ENCODE data around the gene C12orf57.

The C12orf57 gene

DNA sequence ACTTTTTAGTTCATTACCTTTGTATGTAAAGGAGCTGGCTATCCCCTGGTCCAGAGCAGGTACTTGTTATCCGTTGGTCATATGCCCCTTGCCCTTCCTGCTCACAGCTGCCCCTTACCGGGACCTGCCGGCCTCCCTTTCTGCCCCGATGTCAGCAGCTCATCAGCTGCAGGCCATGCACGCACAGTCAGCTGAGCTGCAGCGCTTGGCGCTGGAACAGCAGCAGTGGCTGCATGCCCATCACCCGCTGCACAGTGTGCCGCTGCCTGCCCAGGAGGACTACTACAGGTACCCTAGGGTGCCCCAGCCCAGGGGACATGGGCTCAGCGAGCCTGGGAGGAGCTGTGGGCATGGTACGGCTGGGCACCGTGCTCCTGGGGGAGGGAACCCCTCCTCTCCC, 2.6 kb upstream of the C12orf57 start:
- Histone ChIP-seq H3K4me1 (peaks cover 12% of the 10 kb centered on the region), H3K36me3 (peaks cover 13% of the 10 kb centered on the region), H3K4me3 (ENCODE audit: low read depth, low read length) (no peak overlapping the region), H3K27me3 (no peaks in the 10 kb centered on the region), H3K9me3 (no peaks in the 10 kb centered on the region)
- no peak for TF ChIP-seq CTCF (IDR thresholded peaks at IDR 0.05; ENCODE audit: low read depth, low read length)
- DNase-seq: no peak

- H3K36me3 ChIP-seq: peaks cover 9% of the 10 kb centered on the region
- no peak for DNase-seq
- TF ChIP-seq CTCF (IDR thresholded peaks at IDR 0.05; ENCODE audit: low read depth, low read length): no peak
- H3K9me3 ChIP-seq: no peaks in the 10 kb centered on the region
- H3K4me3 ChIP-seq (ENCODE audit: low read depth, low read length): no peak overlapping the region
- H3K27me3 ChIP-seq: no peaks in the 10 kb centered on the region
- peaks cover 12% of the 10 kb centered on the region for H3K4me1 ChIP-seq
Measured at GRCh38 chr12:6941782-6942181, 2.0 kb upstream of the C12orf57 start.

- no peak for TF ChIP-seq CTCF (IDR thresholded peaks at IDR 0.05; ENCODE audit: low read depth, low read length)
- H3K9me3 ChIP-seq: no peaks in the 10 kb centered on the region
- H3K27me3 ChIP-seq: no peaks in the 10 kb centered on the region
- peaks cover 9% of the 10 kb centered on the region for H3K4me1 ChIP-seq
- H3K36me3 ChIP-seq: peaks cover 9% of the 10 kb centered on the region
- H3K4me3 ChIP-seq (ENCODE audit: low read depth, low read length): no peak overlapping the region
- no peak for DNase-seq
Measured at GRCh38 chr12:6942331-6942665, 1.5 kb upstream of the C12orf57 start.

DNA sequence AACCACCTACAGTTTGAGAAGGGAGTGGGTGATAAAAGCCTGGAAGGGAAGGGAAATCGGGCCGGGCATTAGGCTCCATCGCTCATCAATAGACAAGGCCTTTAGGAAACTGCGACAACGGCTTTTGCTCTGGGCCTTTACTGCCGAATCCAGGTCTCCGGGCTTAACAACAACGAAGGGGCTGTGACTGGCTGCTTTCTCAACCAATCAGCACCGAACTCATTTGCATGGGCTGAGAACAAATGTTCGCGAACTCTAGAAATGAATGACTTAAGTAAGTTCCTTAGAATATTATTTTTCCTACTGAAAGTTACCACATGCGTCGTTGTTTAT, 467 bp upstream of the C12orf57 start:
- no peak for TF ChIP-seq CTCF (IDR thresholded peaks at IDR 0.05; ENCODE audit: low read depth, low read length)
- peak overlapping the region; percentile 87 for H3K4me3 ChIP-seq (ENCODE audit: low read depth, low read length)
- peaks cover 9% of the 10 kb centered on the region for H3K4me1 ChIP-seq
- peak; percentile 88 for DNase-seq
- no peaks in the 10 kb centered on the region for H3K27me3 ChIP-seq
- H3K36me3 ChIP-seq: peaks cover 9% of the 10 kb centered on the region
- H3K9me3 ChIP-seq: no peaks in the 10 kb centered on the region

GRCh38 chr12:6944381-6945186, 762 bp downstream of the C12orf57 start:
- Histone ChIP-seq H3K27me3 (no peaks in the 10 kb centered on the region), H3K4me1 (peaks cover 9% of the 10 kb centered on the region), H3K4me3 (ENCODE audit: low read depth, low read length) (peak overlapping the region; percentile 87), H3K9me3 (no peaks in the 10 kb centered on the region), H3K36me3 (peaks cover 4% of the 10 kb centered on the region)
- peak; percentile 93 for DNase-seq
- peak; percentile 85 for TF ChIP-seq CTCF (IDR thresholded peaks at IDR 0.05; ENCODE audit: low read depth, low read length)

GRCh38 chr12:6945613-6946012, 1.8 kb downstream of the C12orf57 start:
- no peak for DNase-seq
- H3K4me1 ChIP-seq: peaks cover 9% of the 10 kb centered on the region
- H3K9me3 ChIP-seq: no peaks in the 10 kb centered on the region
- peaks cover 4% of the 10 kb centered on the region; the same call in 1 of the 2 replicates for H3K36me3 ChIP-seq
- TF ChIP-seq CTCF (IDR thresholded peaks at IDR 0.05; ENCODE audit: low read depth, low read length): no peak
- H3K27me3 ChIP-seq: no peaks in the 10 kb centered on the region
- no peak overlapping the region for H3K4me3 ChIP-seq (ENCODE audit: low read depth, low read length)
